ENCODE data around the gene ARHGAP35. TPM values are rescaled to one million over a fixed set of nuclear protein-coding genes. Genes with fewer than 3 reads are reported as not detected.

Gene ARHGAP35
- total RNA-seq, 1 experiment from 2014 or later: 23.6 TPM

DNA sequence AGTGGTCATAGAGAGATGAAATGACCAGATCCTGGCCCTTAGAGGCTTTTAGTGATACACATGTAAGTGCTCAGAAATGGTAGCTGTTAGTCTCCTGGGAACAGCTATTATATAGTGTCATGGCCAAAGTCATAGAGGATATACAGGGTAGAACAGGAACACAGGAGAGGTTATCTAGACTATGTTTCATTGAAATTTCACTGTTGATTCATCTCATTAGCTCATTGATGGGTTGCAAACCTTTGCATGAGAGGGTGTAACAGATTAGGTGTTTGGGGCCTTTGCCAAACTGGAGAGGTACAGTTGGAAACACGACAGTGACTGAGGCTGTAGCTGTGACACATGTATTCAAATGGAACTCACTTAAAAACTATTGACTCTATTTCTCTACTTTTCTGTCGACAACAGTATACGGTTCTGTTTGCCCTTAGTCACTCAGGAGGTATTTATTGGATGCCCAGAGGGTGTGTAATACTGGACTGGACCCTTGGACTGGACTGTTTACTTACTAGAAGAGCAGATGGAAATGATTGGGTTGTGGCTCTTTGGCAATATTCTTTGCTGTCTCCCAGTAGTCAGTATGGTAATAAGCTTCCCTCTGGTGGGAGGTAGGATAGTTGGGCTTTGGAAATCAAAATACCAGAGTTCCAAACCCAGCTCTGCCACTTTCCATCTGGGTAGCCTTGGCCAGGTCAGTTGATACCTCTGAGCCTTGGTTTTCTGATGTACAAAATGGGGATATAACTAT lies 29.8 kb downstream of the ARHGAP35 start:
- DNase-seq: peak; percentile 92
- TF ChIP-seq EZH2 (IDR thresholded peaks at IDR 0.05; ENCODE audit: low read length, unreplicated experiment): no peak
- TF ChIP-seq, protein P1, sequence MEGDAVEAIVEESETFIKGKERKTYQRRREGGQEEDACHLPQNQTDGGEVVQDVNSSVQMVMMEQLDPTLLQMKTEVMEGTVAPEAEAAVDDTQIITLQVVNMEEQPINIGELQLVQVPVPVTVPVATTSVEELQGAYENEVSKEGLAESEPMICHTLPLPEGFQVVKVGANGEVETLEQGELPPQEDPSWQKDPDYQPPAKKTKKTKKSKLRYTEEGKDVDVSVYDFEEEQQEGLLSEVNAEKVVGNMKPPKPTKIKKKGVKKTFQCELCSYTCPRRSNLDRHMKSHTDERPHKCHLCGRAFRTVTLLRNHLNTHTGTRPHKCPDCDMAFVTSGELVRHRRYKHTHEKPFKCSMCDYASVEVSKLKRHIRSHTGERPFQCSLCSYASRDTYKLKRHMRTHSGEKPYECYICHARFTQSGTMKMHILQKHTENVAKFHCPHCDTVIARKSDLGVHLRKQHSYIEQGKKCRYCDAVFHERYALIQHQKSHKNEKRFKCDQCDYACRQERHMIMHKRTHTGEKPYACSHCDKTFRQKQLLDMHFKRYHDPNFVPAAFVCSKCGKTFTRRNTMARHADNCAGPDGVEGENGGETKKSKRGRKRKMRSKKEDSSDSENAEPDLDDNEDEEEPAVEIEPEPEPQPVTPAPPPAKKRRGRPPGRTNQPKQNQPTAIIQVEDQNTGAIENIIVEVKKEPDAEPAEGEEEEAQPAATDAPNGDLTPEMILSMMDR (conservative IDR thresholded peaks at IDR 0.05; ENCODE audit: low read depth, low read length): no peak
- TF ChIP-seq EZH2phosphoT487 (IDR thresholded peaks at IDR 0.05; ENCODE audit: borderline replicate concordance, low read length): no peak
- peak; percentile 93 for ATAC-seq
- ChIA-PET POLR2A (ENCODE audit: unreplicated experiment) (interaction anchor here (0.6 kb wide), 1 partner anchor 11 kb away, joined by 4 read pairs; no protein-coding TSS in a partner anchor), CTCF (interaction anchor here (0.6 kb wide), 1 partner anchor 24 kb away, joined by 3 read pairs; no protein-coding TSS in a partner anchor)
- Histone ChIP-seq H3K4me2 (ENCODE audit: low read length) (peak overlapping the region; percentile 50), H3K27me3 (ENCODE audit: low read length) (no peaks in the 10 kb centered on the region), H3K4me3 (ENCODE audit: low read length) (no peak overlapping the region; the same call in 1 of the 2 replicates), H3K36me3 (ENCODE audit: low read depth, low read length) (no peaks in the 10 kb centered on the region), H3K79me2 (ENCODE audit: low read length) (peaks cover 82% of the 10 kb centered on the region), H3F3A (ENCODE audit: low read length, unreplicated experiment) (no peaks in the 10 kb centered on the region), H3K9me2 (replicated peaks; ENCODE audit: low read length) (no peaks in the 10 kb centered on the region), H3K4me1 (ENCODE audit: insufficient read depth, low read length) (peaks cover 40% of the 10 kb centered on the region), H2AFZ (ENCODE audit: low read length) (no peak overlapping the region), H3K9ac (ENCODE audit: low read length) (no peak overlapping the region), H3K9me3 (ENCODE audit: low read length) (no peaks in the 10 kb centered on the region), H3K27ac (ENCODE audit: low read length) (peak overlapping the region; percentile 79), H4K20me1 (ENCODE audit: low read length) (no peaks in the 10 kb centered on the region)
- BruUV-seq (replicated peaks): no TSS peak
- intact Hi-C loops (cut with micrococcal nuclease): loop anchor here (1.0 to 5.0 kb wide), 4 partner anchors 12 to 34 kb away; no protein-coding TSS in a partner anchor

DNA sequence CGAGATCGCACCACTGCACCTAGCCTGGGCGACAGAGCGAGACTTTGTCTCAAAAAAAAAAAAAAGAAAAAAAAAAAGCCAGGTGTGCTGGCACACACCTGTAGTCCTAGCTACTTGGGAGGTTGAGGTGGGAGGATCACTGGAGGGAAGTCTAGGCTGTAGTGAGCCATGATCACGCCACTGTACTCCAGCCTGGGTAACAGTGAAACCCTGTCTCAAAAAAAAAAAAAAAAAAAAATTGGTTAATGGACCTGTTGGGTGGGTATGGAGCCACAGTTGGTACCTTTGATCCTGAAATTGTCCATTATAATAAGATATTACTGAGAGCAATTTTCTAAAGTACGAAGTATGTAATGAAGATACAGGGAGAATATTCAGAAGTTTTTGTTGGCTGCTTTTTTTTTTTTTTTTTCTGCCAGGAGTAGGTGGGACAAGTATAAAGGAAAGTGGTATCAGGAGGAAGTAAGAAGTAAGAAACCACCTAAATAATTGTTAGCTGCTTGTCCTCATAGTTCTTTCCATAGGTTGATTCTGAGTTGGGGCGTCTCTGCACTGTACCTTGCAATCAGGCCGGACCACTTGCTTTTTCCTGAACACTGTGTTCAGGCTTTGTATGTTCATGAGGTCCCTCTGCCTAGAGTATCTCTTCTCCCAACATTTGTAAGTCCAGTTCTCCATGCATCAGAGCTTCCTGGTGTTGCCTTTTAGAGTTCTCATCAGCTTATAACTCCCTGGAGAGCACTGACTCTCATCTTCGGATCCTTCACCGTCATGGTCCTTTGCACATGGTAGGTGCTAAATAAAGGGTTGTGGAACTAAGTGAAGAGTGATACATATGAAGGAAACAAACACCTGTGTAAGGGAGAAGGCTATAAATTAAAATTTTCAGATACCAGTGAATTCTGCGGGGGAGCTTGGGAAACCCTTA lies 31.7 kb downstream of the ARHGAP35 start:
- ChIA-PET POLR2A (ENCODE audit: unreplicated experiment) (interaction anchor here (0.6 kb wide), 1 partner anchor 318 kb away, joined by 21 read pairs; no protein-coding TSS in a partner anchor), CTCF (no interaction called here)
- no TSS peak for BruUV-seq (replicated peaks)
- TF ChIP-seq, protein P1 (conservative IDR thresholded peaks at IDR 0.05; ENCODE audit: low read depth, low read length): no peak
- no peak for TF ChIP-seq EZH2phosphoT487 (IDR thresholded peaks at IDR 0.05; ENCODE audit: borderline replicate concordance, low read length)
- Histone ChIP-seq H3F3A (ENCODE audit: low read length, unreplicated experiment) (no peaks in the 10 kb centered on the region), H3K4me1 (ENCODE audit: insufficient read depth, low read length) (peaks cover 24% of the 10 kb centered on the region), H2AFZ (ENCODE audit: low read length) (no peak overlapping the region), H3K4me3 (ENCODE audit: low read length) (no peak overlapping the region), H3K9ac (ENCODE audit: low read length) (no peak overlapping the region), H3K9me2 (replicated peaks; ENCODE audit: low read length) (no peaks in the 10 kb centered on the region), H3K27me3 (ENCODE audit: low read length) (no peaks in the 10 kb centered on the region), H3K79me2 (ENCODE audit: low read length) (peaks cover 88% of the 10 kb centered on the region), H3K36me3 (ENCODE audit: low read depth, low read length) (no peaks in the 10 kb centered on the region), H3K27ac (ENCODE audit: low read length) (no peak overlapping the region), H3K4me2 (ENCODE audit: low read length) (no peak overlapping the region), H4K20me1 (ENCODE audit: low read length) (no peaks in the 10 kb centered on the region), H3K9me3 (ENCODE audit: low read length) (no peaks in the 10 kb centered on the region)
- ATAC-seq (no peak), DNase-seq (no peak)
- intact Hi-C loops (cut with micrococcal nuclease): loop anchor here (5.0 kb wide), 1 partner anchor 35 kb away; no protein-coding TSS in a partner anchor
